ENCODE data around the gene BID.

DNA sequence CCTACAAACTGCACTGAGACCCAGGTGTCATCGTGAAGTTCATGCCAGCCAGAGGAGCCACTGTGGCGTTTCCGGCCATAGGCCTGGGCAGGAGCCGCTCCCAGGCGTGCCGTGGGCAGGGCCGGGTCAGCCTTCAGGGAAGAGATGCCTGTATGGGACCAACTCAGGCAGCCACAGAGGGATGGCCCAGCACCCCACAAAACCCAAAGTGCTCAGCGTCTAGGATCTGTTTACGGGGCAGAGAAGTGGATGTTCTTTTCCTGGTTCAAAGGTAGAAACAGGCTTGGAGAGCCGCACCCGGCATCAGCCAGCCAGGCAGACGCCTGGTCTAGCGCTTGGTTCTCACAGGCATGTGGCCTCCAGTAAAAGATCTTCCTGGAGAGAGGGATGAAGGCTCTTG lies 8.4 kb upstream of the BID start:
- TF ChIP-seq, protein P1, sequence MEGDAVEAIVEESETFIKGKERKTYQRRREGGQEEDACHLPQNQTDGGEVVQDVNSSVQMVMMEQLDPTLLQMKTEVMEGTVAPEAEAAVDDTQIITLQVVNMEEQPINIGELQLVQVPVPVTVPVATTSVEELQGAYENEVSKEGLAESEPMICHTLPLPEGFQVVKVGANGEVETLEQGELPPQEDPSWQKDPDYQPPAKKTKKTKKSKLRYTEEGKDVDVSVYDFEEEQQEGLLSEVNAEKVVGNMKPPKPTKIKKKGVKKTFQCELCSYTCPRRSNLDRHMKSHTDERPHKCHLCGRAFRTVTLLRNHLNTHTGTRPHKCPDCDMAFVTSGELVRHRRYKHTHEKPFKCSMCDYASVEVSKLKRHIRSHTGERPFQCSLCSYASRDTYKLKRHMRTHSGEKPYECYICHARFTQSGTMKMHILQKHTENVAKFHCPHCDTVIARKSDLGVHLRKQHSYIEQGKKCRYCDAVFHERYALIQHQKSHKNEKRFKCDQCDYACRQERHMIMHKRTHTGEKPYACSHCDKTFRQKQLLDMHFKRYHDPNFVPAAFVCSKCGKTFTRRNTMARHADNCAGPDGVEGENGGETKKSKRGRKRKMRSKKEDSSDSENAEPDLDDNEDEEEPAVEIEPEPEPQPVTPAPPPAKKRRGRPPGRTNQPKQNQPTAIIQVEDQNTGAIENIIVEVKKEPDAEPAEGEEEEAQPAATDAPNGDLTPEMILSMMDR (IDR thresholded peaks at IDR 0.05; ENCODE audit: low read length) = no peak
- TF ChIP-seq EZH2 (IDR thresholded peaks at IDR 0.05; ENCODE audit: borderline replicate concordance, low read length) = no peak
